ENCODE data around the gene ABCF1. TPM values are rescaled to one million over a fixed set of nuclear protein-coding genes. Genes with fewer than 3 reads are reported as not detected.
"Not testable (repeated sequence)": the region's sequence is repeated elsewhere in the genome, so short reads cannot be mapped to it uniquely, and the experiment has no call there.

The ABCF1 gene
- polyA plus RNA-seq, 1 donor from 2014 or later, result 19.5 TPM

- Histone ChIP-seq H3K4me3 (ENCODE audit: low read length) (no peak overlapping the region), H3K9ac (ENCODE audit: low read length) (no peak overlapping the region), H3K79me2 (replicated peaks; ENCODE audit: insufficient read depth, low read length) (no peaks in the 10 kb centered on the region), H3K36me3 (ENCODE audit: insufficient read depth, low read length) (peaks cover 8% of the 10 kb centered on the region), H4K20me1 (ENCODE audit: insufficient read depth) (no peaks in the 10 kb centered on the region), H3K27me3 (ENCODE audit: insufficient read depth, low read depth, low read length) (no peaks in the 10 kb centered on the region), H3K9me2 (ENCODE audit: insufficient read depth, low read length) (no peaks in the 10 kb centered on the region), H3K9me3 (ENCODE audit: low read length) (no peaks in the 10 kb centered on the region), H3K4me2 (ENCODE audit: low read length) (no peak overlapping the region), H2AFZ (ENCODE audit: low read depth, low read length) (no peak overlapping the region), H3F3A (ENCODE audit: insufficient read depth, low read length, poor library complexity, severe bottlenecking) (no peaks in the 10 kb centered on the region), H3K27ac (ENCODE audit: low read length) (no peak overlapping the region)
- no peak for TF ChIP-seq POLR2AphosphoS5 (IDR thresholded peaks at IDR 0.05)
- no peak for TF ChIP-seq RAD21 (conservative IDR thresholded peaks at IDR 0.05)
These were observed 19.3 kb downstream of the ABCF1 start for GRCh38 chr6:30590509-30590908.

- Histone ChIP-seq H3K4me2 (ENCODE audit: low read length) (no peak overlapping the region), H3K36me3 (ENCODE audit: insufficient read depth, low read length) (peaks cover 8% of the 10 kb centered on the region), H3F3A (ENCODE audit: insufficient read depth, low read length, poor library complexity, severe bottlenecking) (no peaks in the 10 kb centered on the region)
These were observed 19.8 kb downstream of the ABCF1 start for GRCh38 chr6:30591008-30591407.

GRCh38 chr6:30592287-30592686, 21.0 kb downstream of the ABCF1 start:
- H3K4me2 ChIP-seq (ENCODE audit: low read length), result no peak overlapping the region
- H3K9me2 ChIP-seq (ENCODE audit: insufficient read depth, low read length), result no peaks in the 10 kb centered on the region
- no peaks in the 10 kb centered on the region for H3F3A ChIP-seq (ENCODE audit: insufficient read depth, low read length, poor library complexity, severe bottlenecking)
- H3K36me3 ChIP-seq (ENCODE audit: insufficient read depth, low read length), result peaks cover 8% of the 10 kb centered on the region
- no peak for TF ChIP-seq EP300 (conservative IDR thresholded peaks at IDR 0.05; ENCODE audit: poor library complexity, severe bottlenecking)
- no peak for TF ChIP-seq RAD21 (conservative IDR thresholded peaks at IDR 0.05)
- no peak for TF ChIP-seq EZH2 (IDR thresholded peaks at IDR 0.05; ENCODE audit: borderline replicate concordance, insufficient read depth, low read length, poor library complexity, severe bottlenecking)
- TF ChIP-seq POLR2AphosphoS5 (IDR thresholded peaks at IDR 0.05), result no peak
- no peak for TF ChIP-seq TAF1 (IDR thresholded peaks at IDR 0.05; ENCODE audit: low read depth)
- no peak overlapping the region for H2AFZ ChIP-seq (ENCODE audit: low read depth, low read length)
- H4K20me1 ChIP-seq (ENCODE audit: insufficient read depth), result no peaks in the 10 kb centered on the region
- no peaks in the 10 kb centered on the region for H3K27me3 ChIP-seq (ENCODE audit: insufficient read depth, low read depth, low read length)
- H3K9ac ChIP-seq (ENCODE audit: low read length), result no peak overlapping the region
- H3K79me2 ChIP-seq (replicated peaks; ENCODE audit: insufficient read depth, low read length), result no peaks in the 10 kb centered on the region
- H3K4me3 ChIP-seq (ENCODE audit: low read length), result no peak overlapping the region
- no peaks in the 10 kb centered on the region for H3K9me3 ChIP-seq (ENCODE audit: low read length)
- no peak overlapping the region for H3K27ac ChIP-seq (ENCODE audit: low read length)

More at GRCh38 chr6:30591008-30591407, 19.8 kb downstream of the ABCF1 start:
- no peaks in the 10 kb centered on the region for H3K79me2 ChIP-seq (replicated peaks; ENCODE audit: insufficient read depth, low read length)
- no peak overlapping the region for H2AFZ ChIP-seq (ENCODE audit: low read depth, low read length)
- no peak overlapping the region for H3K27ac ChIP-seq (ENCODE audit: low read length)
- no peak overlapping the region for H3K9ac ChIP-seq (ENCODE audit: low read length)
- TF ChIP-seq EZH2 (IDR thresholded peaks at IDR 0.05; ENCODE audit: borderline replicate concordance, insufficient read depth, low read length, poor library complexity, severe bottlenecking) (no peak), MXI1 (conservative IDR thresholded peaks at IDR 0.05; ENCODE audit: poor library complexity, severe bottlenecking) (no peak)
- no peaks in the 10 kb centered on the region for H3K9me2 ChIP-seq (ENCODE audit: insufficient read depth, low read length)
- H3K9me3 ChIP-seq (ENCODE audit: low read length), result no peaks in the 10 kb centered on the region
- H4K20me1 ChIP-seq (ENCODE audit: insufficient read depth), result no peaks in the 10 kb centered on the region
- H3K4me3 ChIP-seq (ENCODE audit: low read length), result no peak overlapping the region
- no peaks in the 10 kb centered on the region for H3K27me3 ChIP-seq (ENCODE audit: insufficient read depth, low read depth, low read length)

- H2AFZ ChIP-seq (ENCODE audit: low read depth, low read length); H3K9ac ChIP-seq (ENCODE audit: low read length); H3F3A ChIP-seq (ENCODE audit: insufficient read depth, low read length, poor library complexity, severe bottlenecking); H3K9me3 ChIP-seq (ENCODE audit: low read length); H3K36me3 ChIP-seq (ENCODE audit: insufficient read depth, low read length); H3K27me3 ChIP-seq (ENCODE audit: insufficient read depth, low read depth, low read length); H3K27ac ChIP-seq (ENCODE audit: low read length); H4K20me1 ChIP-seq (ENCODE audit: insufficient read depth); H3K4me2 ChIP-seq (ENCODE audit: low read length); H3K4me3 ChIP-seq (ENCODE audit: low read length); H3K79me2 ChIP-seq (replicated peaks; ENCODE audit: insufficient read depth, low read length); H3K9me2 ChIP-seq (ENCODE audit: insufficient read depth, low read length): not testable (repeated sequence)
- TF ChIP-seq RAD21 (conservative IDR thresholded peaks at IDR 0.05) (peak; percentile 51), SMC3 (conservative IDR thresholded peaks at IDR 0.05; ENCODE audit: poor library complexity) (peak; percentile 70), POLR2AphosphoS5 (IDR thresholded peaks at IDR 0.05) (peak; percentile 57), CTCF (IDR thresholded peaks at IDR 0.05; ENCODE audit: poor library complexity, severe bottlenecking) (peak; percentile 75)
These were observed 26.3 kb downstream of the ABCF1 start for GRCh38 chr6:30597315-30598144.

Measured in neural cell (in vitro differentiated cells).